GM12878 (cell line): ENCODE data around the gene MEAK7. TPM values are rescaled to one million over a fixed set of nuclear protein-coding genes. Genes with fewer than 3 reads are reported as not detected.

Experiments used
- CBX5 ChIP-seq: sonication (generic); IDR thresholded peaks from 2 replicates; pipeline ENCODE4 v1.6.1; 2016; ENCODE audit warnings: low read depth, moderate library complexity, mild to moderate bottlenecking, inconsistent platforms
- CHD4 ChIP-seq: fragments of 200-600 bp; sonication (generic); IDR thresholded peaks from 2 replicates; pipeline ENCODE4 v1.6.1; 2016; ENCODE audit warnings: mild to moderate bottlenecking
- ETV6 ChIP-seq, 2 experiments: fragments of 450-650 bp in 1 of 2; IDR thresholded peaks in 1 of 2; conservative IDR thresholded peaks in 1 of 2; 2 replicates each; pipeline ENCODE4 v1.6.1; 2014; ENCODE audit warnings: antibody characterized with exemption in 1 of 2, borderline replicate concordance in 1 of 2, low read depth in 1 of 2, mild to moderate bottlenecking in 1 of 2, moderate library complexity in 1 of 2
- HDAC2 ChIP-seq: fragments of 200-600 bp; sonication (generic); IDR thresholded peaks from 2 replicates; pipeline ENCODE4 v1.6.1; 2017
- IRF4 ChIP-seq: IDR thresholded peaks from 2 replicates; pipeline ENCODE4 v1.6.1; 2011; ENCODE audit warnings: low read depth, low read length
- KLF5 ChIP-seq: fragments of 450-650 bp; IDR thresholded peaks from 2 replicates; pipeline ENCODE4 v1.6.1; 2014; ENCODE audit warnings: mild to moderate bottlenecking; ENCODE audit not compliant: partially characterized antibody
- PAX5 ChIP-seq: IDR thresholded peaks from 2 replicates; pipeline ENCODE4 v1.6.1; 2011; ENCODE audit warnings: low read depth, low read length, borderline replicate concordance
- PBX3 ChIP-seq: IDR thresholded peaks from 2 replicates; pipeline ENCODE4 v1.6.1; 2011; ENCODE audit warnings: mild to moderate bottlenecking, low read depth, low read length, moderate library complexity; ENCODE audit not compliant: insufficient replicate concordance
- RAD51 ChIP-seq: fragments of 450-650 bp; IDR thresholded peaks from 2 replicates; pipeline ENCODE4 v1.6.1; 2016; ENCODE audit warnings: moderate library complexity, mild to moderate bottlenecking, inconsistent platforms
- RELA ChIP-seq: fragments of 450-650 bp; IDR thresholded peaks from 2 replicates; pipeline ENCODE4 v1.8.0; 2014; ENCODE audit warnings: borderline replicate concordance; ENCODE audit not compliant: partially characterized antibody
- SIN3A ChIP-seq: IDR thresholded peaks from 2 replicates; pipeline ENCODE4 v1.6.1; 2012; ENCODE audit warnings: low read depth, low read length, improper control_type of control experiment
- SMAD5 ChIP-seq: IDR thresholded peaks from 2 replicates; pipeline ENCODE4 v1.6.1; 2016; ENCODE audit warnings: antibody characterized with exemption, low read depth
- SMARCA5 ChIP-seq: fragments of 450-650 bp; IDR thresholded peaks from 2 replicates; pipeline ENCODE4 v1.6.1; 2017; ENCODE audit warnings: mild to moderate bottlenecking
- SP1 ChIP-seq: IDR thresholded peaks from one replicate; pipeline ENCODE4 v1.6.1; 2011; ENCODE audit warnings: low read depth, low read length
- SPI1 ChIP-seq: IDR thresholded peaks from 2 replicates; pipeline ENCODE4 v1.6.1; 2011; ENCODE audit warnings: low read depth, mild to moderate bottlenecking, low read length, moderate library complexity, borderline replicate concordance; ENCODE audit not compliant: insufficient read depth
- STAT1 ChIP-seq: fragments of 450-650 bp; conservative IDR thresholded peaks from 2 replicates; pipeline ENCODE4 v1.6.1; 2014; ENCODE audit warnings: antibody characterized with exemption, mild to moderate bottlenecking
- STAT3 ChIP-seq: IDR thresholded peaks from 2 replicates; pipeline ENCODE4 v1.6.1; 2011; ENCODE audit warnings: low read depth, low read length, improper control_type of control experiment
- USF1 ChIP-seq: IDR thresholded peaks from 2 replicates; pipeline ENCODE4 v1.6.1; 2011; ENCODE audit warnings: borderline replicate concordance, low read depth, mild to moderate bottlenecking, moderate library complexity, mixed read lengths, low read length; ENCODE audit not compliant: insufficient read depth; ENCODE audit errors: extremely low read length
- WRNIP1 ChIP-seq: IDR thresholded peaks from 2 replicates; pipeline ENCODE4 v1.6.1; 2011; ENCODE audit warnings: low read depth, low read length, improper control_type of control experiment, borderline replicate concordance
- ZBTB33 ChIP-seq: fragments of 450-650 bp; IDR thresholded peaks from 2 replicates; pipeline ENCODE4 v1.6.1; 2017; ENCODE audit warnings: mild to moderate bottlenecking
- polyA plus RNA-seq, 11 experiments: library from polyadenylated mRNA; depleted of rRNA in 4 of 11; unstranded in 6 of 11; stranded (reverse) in 5 of 11; fragments of >200 nt; fragmentation: Nextera tagmentation in 4 of 11; fragmentation: Illumina TruSeq in 1 of 11; extraction: Ambion mirVana in 4 of 11; extraction: Trizol in 1 of 11; gene quantifications; 1 replicate in 1 of 11; 2 replicates in 10 of 11; pipeline versions ENCODE4 v1.2.1 to v1.2.3, GENCODE V29; 2011 to 2016; ENCODE audit warnings: inconsistent platforms in 2 of 11, missing spikeins in 2 of 11, low read depth in 1 of 11
- total RNA-seq, 4 experiments: library from RNA; depleted of rRNA in 3 of 4; stranded (reverse); fragments of >200 nt in 3 of 4; fragmentation: Illumina TruSeq in 1 of 4; extraction: Trizol in 1 of 4; gene quantifications; 2 replicates each; pipeline versions ENCODE4 v1.2.1 to v1.2.3, GENCODE V29; 2013 to 2021
- TF ChIP-seq, protein P1 (sequence below): fragments of 450-650 bp; IDR thresholded peaks from 2 replicates; pipeline ENCODE4 v1.6.1; 2016; ENCODE audit warnings: mild to moderate bottlenecking, moderate library complexity, borderline replicate concordance

MEAK7 gene
- total and polyA plus RNA-seq, 10 of the 15 experiments (the other 5 are each of a cell fraction or from before 2014, with no cell fraction given) = 1.4 to 11.9 (median 6.4) TPM

DNA sequence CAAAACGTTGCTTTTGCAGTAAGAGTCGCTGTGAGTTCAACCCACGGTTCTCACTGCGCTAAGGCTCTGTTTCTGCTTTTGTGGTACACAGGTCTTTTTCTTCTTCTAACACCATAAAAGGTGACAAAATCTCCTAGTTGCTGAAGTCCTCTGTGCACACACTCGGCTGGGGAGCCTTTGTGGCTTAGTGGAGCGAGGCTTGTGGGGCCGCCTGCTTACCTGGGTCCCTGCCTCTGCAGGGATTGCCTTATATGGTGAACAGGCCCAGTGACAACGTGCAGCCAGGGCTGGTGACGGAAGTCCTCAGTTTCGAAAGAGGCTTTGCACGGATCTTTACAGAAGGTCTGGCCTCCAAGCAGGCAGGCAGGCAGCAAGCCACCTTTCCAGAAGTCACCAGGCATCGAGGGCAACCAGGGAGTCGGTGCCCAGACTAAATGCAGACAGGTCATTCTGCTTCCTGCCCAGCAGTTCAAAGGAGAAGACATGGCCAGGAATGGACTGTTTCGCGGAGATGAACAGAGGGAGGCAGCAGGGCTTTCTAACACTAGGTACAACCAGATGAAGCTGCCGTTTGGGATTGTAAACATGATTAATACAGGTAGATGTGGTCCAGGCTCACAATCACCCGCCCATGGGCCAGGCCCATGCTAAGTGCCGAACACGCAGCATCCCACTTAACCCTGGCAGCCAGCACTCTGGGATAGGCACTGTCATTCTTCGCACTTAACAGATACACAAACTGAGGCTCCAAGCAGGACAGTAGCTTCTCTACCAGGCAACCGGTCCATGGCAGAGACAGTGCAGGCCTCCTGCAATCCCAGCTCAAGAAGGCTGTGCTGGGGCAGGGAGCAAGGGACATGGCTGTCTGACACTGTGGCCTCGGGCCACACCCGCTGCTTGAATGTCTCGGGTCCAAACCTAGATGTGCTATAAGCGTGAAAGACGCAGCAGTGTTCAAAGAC lies 10.7 kb upstream of the MEAK7 start (continued):
- TF ChIP-seq HDAC2 (no peak), CBX5 (peak; percentile 88; the same call in 1 of the 2 replicates), RELA (peak; percentile 80), PBX3 (no peak), SMARCA5 (peak; percentile 48; the same call in 1 of the 2 replicates), RAD51 (no peak), KLF5 (peak; percentile 96), USF1 (no peak), SIN3A (0 out of 2 replicates have a peak, but pooled peaks have one; percentile 35), CHD4 (no peak), SP1 (peak; percentile 83), ETV6 (conservative IDR thresholded peaks at IDR 0.05 in 1 of 2, IDR thresholded peaks at IDR 0.05 in 1 of 2; ENCODE audit: borderline replicate concordance in 1 of 2, low read depth in 1 of 2) (peak in 1 of 2 experiments; percentile 70; a peak in 2 of 4 replicates), PAX5 (peak; percentile 95), STAT3 (0 out of 2 replicates have a peak, but pooled peaks have one; percentile 26), IRF4 (peak; percentile 75), WRNIP1 (no peak), ZBTB33 (peak; percentile 92; the same call in 1 of the 2 replicates), SMAD5 (peak; percentile 81), STAT1 (no peak), SPI1 (peak; percentile 23; the same call in 1 of the 2 replicates)
- TF ChIP-seq, protein P1, sequence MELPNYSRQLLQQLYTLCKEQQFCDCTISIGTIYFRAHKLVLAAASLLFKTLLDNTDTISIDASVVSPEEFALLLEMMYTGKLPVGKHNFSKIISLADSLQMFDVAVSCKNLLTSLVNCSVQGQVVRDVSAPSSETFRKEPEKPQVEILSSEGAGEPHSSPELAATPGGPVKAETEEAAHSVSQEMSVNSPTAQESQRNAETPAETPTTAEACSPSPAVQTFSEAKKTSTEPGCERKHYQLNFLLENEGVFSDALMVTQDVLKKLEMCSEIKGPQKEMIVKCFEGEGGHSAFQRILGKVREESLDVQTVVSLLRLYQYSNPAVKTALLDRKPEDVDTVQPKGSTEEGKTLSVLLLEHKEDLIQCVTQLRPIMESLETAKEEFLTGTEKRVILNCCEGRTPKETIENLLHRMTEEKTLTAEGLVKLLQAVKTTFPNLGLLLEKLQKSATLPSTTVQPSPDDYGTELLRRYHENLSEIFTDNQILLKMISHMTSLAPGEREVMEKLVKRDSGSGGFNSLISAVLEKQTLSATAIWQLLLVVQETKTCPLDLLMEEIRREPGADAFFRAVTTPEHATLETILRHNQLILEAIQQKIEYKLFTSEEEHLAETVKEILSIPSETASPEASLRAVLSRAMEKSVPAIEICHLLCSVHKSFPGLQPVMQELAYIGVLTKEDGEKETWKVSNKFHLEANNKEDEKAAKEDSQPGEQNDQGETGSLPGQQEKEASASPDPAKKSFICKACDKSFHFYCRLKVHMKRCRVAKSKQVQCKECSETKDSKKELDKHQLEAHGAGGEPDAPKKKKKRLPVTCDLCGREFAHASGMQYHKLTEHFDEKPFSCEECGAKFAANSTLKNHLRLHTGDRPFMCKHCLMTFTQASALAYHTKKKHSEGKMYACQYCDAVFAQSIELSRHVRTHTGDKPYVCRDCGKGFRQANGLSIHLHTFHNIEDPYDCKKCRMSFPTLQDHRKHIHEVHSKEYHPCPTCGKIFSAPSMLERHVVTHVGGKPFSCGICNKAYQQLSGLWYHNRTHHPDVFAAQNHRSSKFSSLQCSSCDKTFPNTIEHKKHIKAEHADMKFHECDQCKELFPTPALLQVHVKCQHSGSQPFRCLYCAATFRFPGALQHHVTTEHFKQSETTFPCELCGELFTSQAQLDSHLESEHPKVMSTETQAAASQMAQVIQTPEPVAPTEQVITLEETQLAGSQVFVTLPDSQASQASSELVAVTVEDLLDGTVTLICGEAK = no peak
